Breast epithelium (tissue), 4 donors: ENCODE results near the gene CAPN11. TPM values are rescaled to one million over a fixed set of nuclear protein-coding genes. Genes with fewer than 3 reads are reported as not detected.
"Not testable (repeated sequence)": the region's sequence is repeated elsewhere in the genome, so short reads cannot be mapped to it uniquely, and the experiment has no call there.

Experiments
- DNase-seq, 2 donors: peaks; one replicate each; pipeline ENCODE4 v3.0.0-alpha.2; 2019; ENCODE audit warnings: low spot score in 2 of 2
- H3K27ac ChIP-seq, 2 donors: fragments of 200-600 bp; sonication (generic) in 1 of 2; one replicate each; pipeline ENCODE4 v1.5.1; 2016 to 2019; ENCODE audit warnings: mild to moderate bottlenecking in 1 of 2
- H3K27me3 ChIP-seq, 2 donors: fragments of 200-600 bp; sonication (generic) in 1 of 2; one replicate each; pipeline versions ENCODE4 v1.5.1 to v1.6.0; 2017 to 2019; ENCODE audit warnings: control low read depth in 1 of 2, mild to moderate bottlenecking in 1 of 2
- H3K36me3 ChIP-seq: fragments of 200-600 bp; one replicate; pipeline ENCODE4 v1.5.1; 2019
- H3K4me1 ChIP-seq, 2 donors: fragments of 200-600 bp; sonication (generic); one replicate each; pipeline ENCODE4 v1.5.1; 2016 to 2019; ENCODE audit warnings: control low read depth in 1 of 2
- H3K4me3 ChIP-seq, 3 donors: fragments of 200-600 bp; sonication (generic); 1 replicate in 2 of 3; 2 replicates in 1 of 3; pipeline ENCODE4 v1.5.1; 2016 to 2019; ENCODE audit warnings: mild to moderate bottlenecking in 3 of 3, moderate library complexity in 2 of 3
- H3K9me3 ChIP-seq, 2 donors: fragments of 200-600 bp; sonication (generic) in 1 of 2; one replicate each; pipeline ENCODE4 v1.5.1; 2016 to 2019; ENCODE audit warnings: control low read depth in 1 of 2
- POLR2A ChIP-seq: fragments of 450-650 bp; IDR thresholded peaks from one replicate; pipeline ENCODE4 v1.6.1; 2016; ENCODE audit warnings: antibody characterized with exemption, mild to moderate bottlenecking, moderate library complexity
- POLR2AphosphoS5 ChIP-seq, 3 donors: sonication (generic); formaldehyde crosslinking; IDR thresholded peaks; one replicate each; pipeline ENCODE4 v1.6.1; 2017; ENCODE audit warnings: antibody characterized with exemption in 3 of 3
- intact Hi-C: fragments of 100-400 bp; cut with DNase I; formaldehyde crosslinking; loops from one replicate; pipeline ENCODE4 v1.15.1; 2023; ENCODE audit warnings: low total_unique reads
- total RNA-seq, 3 donors: library from RNA; depleted of rRNA; stranded (reverse); fragments of >200 nt; gene quantifications; one replicate each; pipeline ENCODE4 v1.1.0, GENCODE V29; 2016
- TF ChIP-seq, protein P1 (sequence below), 3 donors: fragments of 450-650 bp; IDR thresholded peaks; one replicate each; pipeline ENCODE4 v1.5.1; 2016 to 2017; ENCODE audit warnings: antibody characterized with exemption in 3 of 3, mild to moderate bottlenecking in 3 of 3, moderate library complexity in 3 of 3

Gene CAPN11
- total RNA-seq, 3 donors from 2014 or later: 1.1 to 3.8 (median 2.9) TPM

DNA sequence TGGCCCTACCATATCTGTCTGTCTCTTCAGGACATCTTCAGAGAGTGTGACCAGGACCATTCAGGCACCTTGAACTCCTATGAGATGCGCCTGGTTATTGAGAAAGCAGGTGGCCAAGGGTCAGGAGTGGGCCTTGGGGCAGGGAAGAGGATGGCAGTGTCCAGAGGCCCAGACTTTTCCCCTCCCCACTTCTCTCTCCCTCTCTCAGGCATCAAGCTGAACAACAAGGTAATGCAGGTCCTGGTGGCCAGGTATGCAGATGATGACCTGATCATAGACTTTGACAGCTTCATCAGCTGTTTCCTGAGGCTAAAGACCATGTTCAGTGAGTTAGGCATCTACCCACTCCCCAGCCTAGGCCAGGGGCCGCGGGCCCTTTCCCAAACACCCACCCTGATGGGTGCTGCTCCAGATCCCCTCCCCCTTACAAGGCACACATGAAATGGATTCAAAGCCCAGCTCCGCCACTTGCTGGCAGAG lies 24.3 kb downstream of the CAPN11 start:
- TF ChIP-seq POLR2A: no peak
- no peak for TF ChIP-seq POLR2AphosphoS5 (IDR thresholded peaks at IDR 0.05)
- TF ChIP-seq, protein P1, sequence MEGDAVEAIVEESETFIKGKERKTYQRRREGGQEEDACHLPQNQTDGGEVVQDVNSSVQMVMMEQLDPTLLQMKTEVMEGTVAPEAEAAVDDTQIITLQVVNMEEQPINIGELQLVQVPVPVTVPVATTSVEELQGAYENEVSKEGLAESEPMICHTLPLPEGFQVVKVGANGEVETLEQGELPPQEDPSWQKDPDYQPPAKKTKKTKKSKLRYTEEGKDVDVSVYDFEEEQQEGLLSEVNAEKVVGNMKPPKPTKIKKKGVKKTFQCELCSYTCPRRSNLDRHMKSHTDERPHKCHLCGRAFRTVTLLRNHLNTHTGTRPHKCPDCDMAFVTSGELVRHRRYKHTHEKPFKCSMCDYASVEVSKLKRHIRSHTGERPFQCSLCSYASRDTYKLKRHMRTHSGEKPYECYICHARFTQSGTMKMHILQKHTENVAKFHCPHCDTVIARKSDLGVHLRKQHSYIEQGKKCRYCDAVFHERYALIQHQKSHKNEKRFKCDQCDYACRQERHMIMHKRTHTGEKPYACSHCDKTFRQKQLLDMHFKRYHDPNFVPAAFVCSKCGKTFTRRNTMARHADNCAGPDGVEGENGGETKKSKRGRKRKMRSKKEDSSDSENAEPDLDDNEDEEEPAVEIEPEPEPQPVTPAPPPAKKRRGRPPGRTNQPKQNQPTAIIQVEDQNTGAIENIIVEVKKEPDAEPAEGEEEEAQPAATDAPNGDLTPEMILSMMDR (IDR thresholded peaks at IDR 0.05): no peak
- Histone ChIP-seq H3K27ac (no peak overlapping the region), H3K4me3 (no peak overlapping the region), H3K9me3 (no peaks in the 10 kb centered on the region), H3K27me3 (no peaks in the 10 kb centered on the region), H3K4me1 (no peaks in the 10 kb centered on the region), H3K36me3 (no peaks in the 10 kb centered on the region)
- no peak for DNase-seq
- intact Hi-C loops: no loop called here

DNA sequence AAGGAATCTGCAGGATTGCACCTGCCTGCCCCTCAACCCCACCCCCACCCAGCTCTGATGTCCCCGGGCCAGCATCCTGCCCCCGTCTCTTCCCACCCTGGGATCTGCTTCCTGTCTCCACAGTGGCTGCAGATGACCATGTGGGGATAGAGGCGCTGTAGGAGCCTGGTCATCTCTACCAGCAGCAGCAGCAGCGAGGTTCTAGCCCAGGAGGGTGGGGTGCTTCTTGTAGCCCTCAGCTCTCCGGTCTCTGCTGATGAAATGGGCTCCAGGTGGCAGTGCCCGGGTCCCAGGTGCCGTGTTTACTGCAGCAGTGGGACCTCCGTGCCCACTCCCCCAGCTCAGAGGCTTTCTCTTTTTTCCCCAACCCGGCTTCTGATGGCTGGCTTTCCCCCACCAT lies 25.2 kb downstream of the CAPN11 start:
- DNase-seq: no peak
- no peak for TF ChIP-seq POLR2AphosphoS5 (IDR thresholded peaks at IDR 0.05)
- Histone ChIP-seq H3K27ac (no peak overlapping the region), H3K36me3 (no peaks in the 10 kb centered on the region), H3K4me1 (no peaks in the 10 kb centered on the region), H3K27me3 (no peaks in the 10 kb centered on the region), H3K4me3 (no peak overlapping the region), H3K9me3 (no peaks in the 10 kb centered on the region)
- intact Hi-C loops: no loop called here

DNA sequence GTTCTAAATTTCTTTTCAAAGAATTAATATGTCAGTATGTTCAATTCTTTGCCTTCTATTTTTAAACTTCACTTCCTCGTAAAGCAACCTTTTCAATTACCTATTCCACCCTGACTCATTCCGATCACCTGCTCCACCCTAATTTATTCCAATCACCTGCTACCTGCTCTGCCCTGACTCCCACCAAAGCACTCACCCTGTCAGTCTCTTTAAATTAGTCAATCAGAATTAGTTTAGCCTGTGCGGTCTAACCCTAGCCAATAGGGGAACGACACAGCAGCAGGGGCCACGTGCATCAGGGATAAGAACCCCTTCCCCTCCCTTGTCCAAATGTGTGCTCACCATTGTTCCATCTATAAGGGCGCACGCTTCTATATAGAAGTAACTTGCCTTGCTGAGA lies 26.7 kb downstream of the CAPN11 start:
- H3K36me3 ChIP-seq, H3K27ac ChIP-seq, DNase-seq, intact Hi-C loops, H3K9me3 ChIP-seq, H3K27me3 ChIP-seq, H3K4me1 ChIP-seq, H3K4me3 ChIP-seq: not testable (repeated sequence)

DNA sequence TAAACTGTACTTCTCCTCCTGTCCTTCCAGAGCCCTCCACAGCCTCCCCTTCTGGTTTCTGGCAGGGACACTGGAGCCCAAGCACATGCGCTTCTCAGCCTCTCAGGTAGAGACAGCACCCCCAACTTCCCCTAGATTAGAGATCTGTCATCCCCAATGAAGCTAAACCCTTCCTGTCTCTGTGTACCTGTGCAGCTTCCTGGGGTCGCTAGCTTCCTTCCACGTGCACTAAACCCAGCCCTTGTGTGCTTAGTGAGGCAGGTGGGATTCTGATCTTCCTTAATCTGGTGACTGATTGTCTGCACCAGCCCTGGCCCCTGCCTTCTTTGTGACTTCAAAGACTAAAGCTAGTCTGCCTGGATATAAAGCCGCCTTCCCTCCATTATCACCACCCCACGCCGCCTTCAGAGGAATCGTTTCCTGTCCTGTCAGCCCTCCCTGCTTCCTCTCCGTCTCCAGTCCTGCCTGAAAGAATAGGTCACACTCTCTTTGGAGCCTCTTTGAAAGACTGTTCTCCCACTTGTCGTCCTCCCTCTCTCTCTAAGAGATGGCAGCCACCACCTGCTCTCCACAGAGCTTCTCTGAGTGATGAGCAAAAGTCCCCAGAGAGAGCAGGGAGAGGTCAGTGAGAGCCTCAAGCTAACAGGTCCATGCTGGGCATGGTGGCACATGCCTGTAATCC lies 27.5 kb downstream of the CAPN11 start:
- Histone ChIP-seq H3K27ac (peak overlapping the region in 1 of 2 donors; percentile 43), H3K4me1 (no peaks in the 10 kb centered on the region), H3K36me3 (no peaks in the 10 kb centered on the region), H3K27me3 (no peaks in the 10 kb centered on the region), H3K4me3 (no peak overlapping the region), H3K9me3 (no peaks in the 10 kb centered on the region)
- DNase-seq: no peak
- TF ChIP-seq, protein P1 (IDR thresholded peaks at IDR 0.05): no peak
- TF ChIP-seq POLR2A (no peak), POLR2AphosphoS5 (IDR thresholded peaks at IDR 0.05) (no peak)
- intact Hi-C loops: no loop called here

DNA sequence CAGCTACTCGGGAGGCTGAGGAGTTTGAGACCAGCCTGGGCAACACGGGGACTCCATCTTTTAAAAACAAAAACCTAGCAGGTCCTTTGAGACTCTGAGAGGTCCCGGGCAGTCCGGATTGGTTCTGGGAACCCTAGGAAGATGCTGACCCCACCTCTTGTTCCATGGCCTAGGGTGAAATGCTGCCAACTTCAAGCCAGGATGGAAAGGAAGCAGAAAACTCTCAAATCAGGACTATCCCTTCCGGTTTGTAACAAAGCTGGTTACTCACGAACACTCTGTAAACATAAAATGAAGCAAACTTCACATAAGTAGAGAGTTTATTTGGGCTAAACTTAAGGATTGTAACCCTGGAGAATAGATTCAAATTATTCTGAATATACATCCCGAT lies 28.0 kb downstream of the CAPN11 start:
- Histone ChIP-seq H3K27ac (peak overlapping the region in 1 of 2 donors; percentile 38), H3K27me3 (no peaks in the 10 kb centered on the region), H3K9me3 (no peaks in the 10 kb centered on the region), H3K4me1 (no peaks in the 10 kb centered on the region), H3K36me3 (no peaks in the 10 kb centered on the region), H3K4me3 (no peak overlapping the region)
- no peak for DNase-seq
- TF ChIP-seq POLR2AphosphoS5 (IDR thresholded peaks at IDR 0.05) (no peak), POLR2A (no peak)
- TF ChIP-seq, protein P1 (IDR thresholded peaks at IDR 0.05): no peak
- intact Hi-C loops: no loop called here

DNA sequence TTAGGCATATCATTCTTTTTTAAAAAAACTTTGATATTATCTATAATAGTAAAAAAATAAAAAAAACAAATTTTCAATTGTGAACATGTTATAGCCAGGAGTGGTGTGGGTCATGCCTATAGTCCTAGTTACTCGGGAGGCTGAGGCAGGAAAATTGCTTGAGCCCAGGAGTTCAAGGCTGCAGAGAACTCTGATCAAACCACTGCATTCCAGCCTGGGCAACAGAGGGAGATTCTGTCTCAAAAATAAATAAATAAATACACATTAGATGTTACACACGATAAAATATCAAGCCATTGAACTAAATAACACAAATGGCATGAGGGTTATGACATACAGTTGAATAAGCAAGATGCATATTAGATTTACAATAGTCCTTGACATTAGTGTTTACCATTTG lies 30.2 kb downstream of the CAPN11 start:
- H3K4me1 ChIP-seq: no peaks in the 10 kb centered on the region
- H3K9me3 ChIP-seq: no peaks in the 10 kb centered on the region
- no peaks in the 10 kb centered on the region for H3K36me3 ChIP-seq
- H3K27me3 ChIP-seq: no peaks in the 10 kb centered on the region
- TF ChIP-seq POLR2AphosphoS5 (IDR thresholded peaks at IDR 0.05) (no peak), POLR2A (no peak)
- TF ChIP-seq, protein P1 (IDR thresholded peaks at IDR 0.05): no peak
- DNase-seq: no peak
- no peak overlapping the region for H3K4me3 ChIP-seq
- H3K27ac ChIP-seq: no peak overlapping the region
- intact Hi-C loops: no loop called here
